ENCODE measurements around the gene INSYN2B. TPM values are rescaled to one million over a fixed set of nuclear protein-coding genes. Genes with fewer than 3 reads are reported as not detected.

The INSYN2B gene
- total and polyA plus RNA-seq, 2 donors (not counting 1 experiment from before 2014, with no cell fraction given): not detected

- no peak for ATAC-seq (ENCODE audit: low read depth)
Measured at GRCh38 chr5:169862391-169862811, 117.9 kb downstream of the INSYN2B start.

GRCh38 chr5:169861934-169862333 lies 118.4 kb downstream of the INSYN2B start:
- no peak overlapping the region for H3K9ac ChIP-seq (ENCODE audit: low read length)
- TF ChIP-seq CTCF (IDR thresholded peaks at IDR 0.05) (no peak), EZH2 (IDR thresholded peaks at IDR 0.05; ENCODE audit: borderline replicate concordance, insufficient read depth, low read depth, low read length, poor library complexity, severe bottlenecking) (no peak)
- H3K9me3 ChIP-seq (ENCODE audit: control extremely low read depth in 1 of 3, control insufficient read depth in 2 of 3, insufficient read depth in 1 of 3, low read length in 2 of 3): no peaks in the 10 kb centered on the region
- no peak overlapping the region for H3K4me2 ChIP-seq (replicated peaks; ENCODE audit: low read depth, low read length, poor library complexity, severe bottlenecking)
- H2AFZ ChIP-seq (ENCODE audit: insufficient read depth, low read depth, low read length, poor library complexity, severe bottlenecking): no peak overlapping the region
- Mint-ChIP-seq H3K27me3 (no peaks in the 10 kb centered on the region), H3K27ac (no peak overlapping the region), H3K4me1 (peaks cover 10% of the 10 kb centered on the region), H3K9me3 (ENCODE audit: insufficient read depth) (no peaks in the 10 kb centered on the region), H3K4me3 (no peak overlapping the region)
- POLR2A ChIA-PET: no interaction called here
- intact Hi-C loops (cut with micrococcal nuclease): no loop called here
- peaks cover 45% of the 10 kb centered on the region for H4K20me1 ChIP-seq (ENCODE audit: control insufficient read depth, insufficient read depth, low read length, poor library complexity, severe bottlenecking)
- H3K79me2 ChIP-seq (ENCODE audit: control insufficient read depth, insufficient read depth, low read length): peaks cover 17% of the 10 kb centered on the region
- H3K27ac ChIP-seq (ENCODE audit: low read length in 2 of 2): no peak overlapping the region
- 100% methylated on average over 1 of the region's 2 CpGs for WGBS (ENCODE audit: insufficient coverage)
- no peaks in the 10 kb centered on the region for H3K27me3 ChIP-seq (replicated peaks in 1 of 4; ENCODE audit: control extremely low read depth in 1 of 4, control insufficient read depth in 3 of 4, insufficient read depth in 4 of 4, low read length in 3 of 4)
- no peak overlapping the region for H3K4me3 ChIP-seq (ENCODE audit: control extremely low read depth in 1 of 5, extremely low read depth in 1 of 5, insufficient read depth in 1 of 5, low read depth in 2 of 5, low read length in 4 of 5)
- DNase-seq (no peak), ATAC-seq (ENCODE audit: low read depth) (no peak)
- CTCF ChIA-PET: no interaction called here
- H3K4me1 ChIP-seq (ENCODE audit: control insufficient read depth in 2 of 2, insufficient read depth in 2 of 2, low read length in 2 of 2): no peaks in the 10 kb centered on the region
- H3K36me3 ChIP-seq (replicated peaks in 1 of 2; ENCODE audit: control extremely low read depth in 1 of 2, control insufficient read depth in 1 of 2, extremely low read depth in 1 of 2, insufficient read depth in 2 of 2, low read length in 1 of 2): peaks cover 0 to 30% of the 10 kb centered on the region in 2 experiments

More at GRCh38 chr5:169862391-169862811, 117.9 kb downstream of the INSYN2B start:
- no peak overlapping the region for H3K27ac Mint-ChIP-seq
- WGBS (ENCODE audit: insufficient coverage): 86% methylated on average over 1 of the region's 4 CpGs
- CTCF ChIA-PET: no interaction called here
- H3K4me1 ChIP-seq (ENCODE audit: control insufficient read depth in 2 of 2, insufficient read depth in 2 of 2, low read length in 2 of 2): no peaks in the 10 kb centered on the region
- peaks cover 10% of the 10 kb centered on the region for H3K4me1 Mint-ChIP-seq
- H3K9ac ChIP-seq (ENCODE audit: low read length): no peak overlapping the region
- no peak overlapping the region for H3K4me3 ChIP-seq (ENCODE audit: control extremely low read depth in 1 of 5, extremely low read depth in 1 of 5, insufficient read depth in 1 of 5, low read depth in 2 of 5, low read length in 4 of 5)
- H3K27me3 Mint-ChIP-seq: no peaks in the 10 kb centered on the region
- H4K20me1 ChIP-seq (ENCODE audit: control insufficient read depth, insufficient read depth, low read length, poor library complexity, severe bottlenecking): peaks cover 48% of the 10 kb centered on the region
- H3K27ac ChIP-seq (ENCODE audit: low read length in 2 of 2): no peak overlapping the region
- TF ChIP-seq CTCF (IDR thresholded peaks at IDR 0.05) (no peak), EZH2 (IDR thresholded peaks at IDR 0.05; ENCODE audit: borderline replicate concordance, insufficient read depth, low read depth, low read length, poor library complexity, severe bottlenecking) (no peak)
- no peaks in the 10 kb centered on the region for H3K9me3 Mint-ChIP-seq (ENCODE audit: insufficient read depth)
- DNase-seq: no peak
- H3K36me3 ChIP-seq (replicated peaks in 1 of 2; ENCODE audit: control extremely low read depth in 1 of 2, control insufficient read depth in 1 of 2, extremely low read depth in 1 of 2, insufficient read depth in 2 of 2, low read length in 1 of 2): peaks cover 0 to 34% of the 10 kb centered on the region in 2 experiments
- H3K9me3 ChIP-seq (ENCODE audit: control extremely low read depth in 1 of 3, control insufficient read depth in 2 of 3, insufficient read depth in 1 of 3, low read length in 2 of 3): no peaks in the 10 kb centered on the region
- no peak overlapping the region for H3K4me3 Mint-ChIP-seq
- H3K4me2 ChIP-seq (replicated peaks; ENCODE audit: low read depth, low read length, poor library complexity, severe bottlenecking): no peak overlapping the region
- intact Hi-C loops (cut with micrococcal nuclease): no loop called here
- POLR2A ChIA-PET: no interaction called here
- peaks cover 18% of the 10 kb centered on the region for H3K79me2 ChIP-seq (ENCODE audit: control insufficient read depth, insufficient read depth, low read length)
- no peak overlapping the region for H2AFZ ChIP-seq (ENCODE audit: insufficient read depth, low read depth, low read length, poor library complexity, severe bottlenecking)
- H3K27me3 ChIP-seq (replicated peaks in 1 of 4; ENCODE audit: control extremely low read depth in 1 of 4, control insufficient read depth in 3 of 4, insufficient read depth in 4 of 4, low read length in 3 of 4): no peaks in the 10 kb centered on the region

Measured in B cell (primary cell).